Adipocyte (in vitro differentiated cells): ENCODE data around the gene CNGB1.
A peak's percentile ranks its signal among the peaks of the same experiment; 100 is the strongest.

Source experiments
- DNase-seq: peaks from one replicate; pipeline ENCODE4 v3.0.0-alpha.2; 2015; ENCODE audit warnings: low read depth
- H3K27me3 ChIP-seq: replicated peaks from 2 replicates; pipeline ENCODE4 v1.7.0; 2013; ENCODE audit warnings: mild to moderate bottlenecking, low read length, moderate library complexity; ENCODE audit not compliant: control insufficient read depth, insufficient read depth
- H3K36me3 ChIP-seq: 2 replicates; pipeline ENCODE4 v1.7.0; 2013; ENCODE audit warnings: low read length, mild to moderate bottlenecking, moderate library complexity; ENCODE audit not compliant: control insufficient read depth, insufficient read depth, severe bottlenecking
- H3K4me1 ChIP-seq: 2 replicates; pipeline ENCODE4 v1.7.0; 2013; ENCODE audit warnings: mild to moderate bottlenecking, low read length, moderate library complexity; ENCODE audit not compliant: control insufficient read depth, insufficient read depth
- H3K4me3 ChIP-seq: 2 replicates; pipeline ENCODE4 v1.7.0; 2013; ENCODE audit warnings: mild to moderate bottlenecking, low read length, moderate library complexity
- H3K9ac ChIP-seq: 2 replicates; pipeline ENCODE4 v1.7.0; 2013; ENCODE audit warnings: mild to moderate bottlenecking, low read length, moderate library complexity
- H3K9me3 ChIP-seq: 2 replicates; pipeline ENCODE4 v1.7.0; 2013; ENCODE audit warnings: mild to moderate bottlenecking, low read length, moderate library complexity; ENCODE audit not compliant: control insufficient read depth

CNGB1 gene

DNA sequence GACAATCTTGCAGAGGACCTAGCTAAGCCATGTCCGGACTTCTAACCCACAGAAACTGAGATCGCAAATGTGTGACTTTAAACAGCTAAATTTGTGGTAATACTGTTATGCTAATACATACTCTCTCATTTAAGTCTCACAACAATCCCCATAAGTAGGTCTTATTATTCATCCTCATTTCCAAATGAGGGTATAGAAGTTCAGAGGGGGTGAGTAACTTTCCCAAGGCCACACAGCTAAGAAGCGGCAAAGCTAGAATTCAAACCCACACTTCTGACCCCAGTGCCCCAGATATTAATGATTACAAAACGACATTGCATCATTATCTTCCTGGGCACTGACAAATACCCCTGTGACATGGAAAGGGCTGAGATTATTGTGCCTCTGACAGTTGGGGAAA, 81.4 kb downstream of the CNGB1 start:
- Histone ChIP-seq H3K27me3 (peaks cover 24% of the 10 kb centered on the region), H3K9ac (peak overlapping the region; percentile 31), H3K4me3 (peak overlapping the region; percentile 3), H3K4me1 (peaks cover 25% of the 10 kb centered on the region), H3K9me3 (no peaks in the 10 kb centered on the region), H3K36me3 (no peaks in the 10 kb centered on the region)
- no peak for DNase-seq

DNA sequence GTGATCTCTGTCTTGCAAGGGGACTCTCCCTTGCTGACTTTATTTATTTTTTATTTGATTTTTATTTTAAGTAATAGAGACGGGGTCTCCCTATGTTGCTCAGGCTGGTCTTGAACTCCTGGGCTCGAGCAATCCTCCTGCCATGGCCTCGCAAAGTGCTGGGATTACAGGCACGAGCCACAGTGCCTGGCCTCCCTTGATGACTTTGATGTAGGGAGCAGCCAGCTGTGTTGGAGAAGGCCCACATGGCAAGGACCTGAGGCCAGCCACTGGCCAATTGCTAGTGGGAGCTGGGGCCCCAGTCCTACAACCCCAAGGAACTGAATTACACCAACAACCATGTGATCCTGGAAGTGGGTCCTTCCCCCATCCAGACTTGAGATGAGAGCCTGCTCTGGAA, 81.8 kb downstream of the CNGB1 start:
- peaks cover 28% of the 10 kb centered on the region for H3K27me3 ChIP-seq
- no peak overlapping the region for H3K4me3 ChIP-seq
- no peak for DNase-seq
- H3K9me3 ChIP-seq = no peaks in the 10 kb centered on the region
- no peaks in the 10 kb centered on the region for H3K36me3 ChIP-seq
- H3K9ac ChIP-seq = no peak overlapping the region
- H3K4me1 ChIP-seq = peaks cover 23% of the 10 kb centered on the region

DNA sequence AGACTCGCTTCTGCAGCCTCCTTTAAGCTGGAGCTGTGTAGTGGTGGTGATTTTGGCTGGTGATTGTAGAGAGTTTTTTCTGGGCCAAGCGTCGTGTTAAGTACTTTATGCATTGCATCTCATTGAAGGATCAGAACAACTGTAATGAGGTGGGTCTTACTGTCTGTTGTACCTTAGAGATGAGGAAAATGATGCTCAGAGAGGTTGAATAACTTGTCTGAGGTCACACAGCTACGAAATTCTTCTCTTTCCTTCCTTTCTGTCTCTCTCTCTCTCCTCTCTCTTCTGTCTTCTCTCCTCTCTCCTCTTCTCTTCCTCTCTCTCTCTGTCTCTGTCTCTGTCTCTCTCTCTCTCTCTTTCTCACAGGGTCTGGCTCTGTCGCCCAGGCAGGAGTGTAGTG, 82.8 kb downstream of the CNGB1 start:
- no peak for DNase-seq
- Histone ChIP-seq H3K9me3 (no peaks in the 10 kb centered on the region), H3K9ac (no peak overlapping the region), H3K4me3 (no peak overlapping the region), H3K4me1 (peaks cover 15% of the 10 kb centered on the region), H3K36me3 (no peaks in the 10 kb centered on the region), H3K27me3 (peaks cover 37% of the 10 kb centered on the region)

DNA sequence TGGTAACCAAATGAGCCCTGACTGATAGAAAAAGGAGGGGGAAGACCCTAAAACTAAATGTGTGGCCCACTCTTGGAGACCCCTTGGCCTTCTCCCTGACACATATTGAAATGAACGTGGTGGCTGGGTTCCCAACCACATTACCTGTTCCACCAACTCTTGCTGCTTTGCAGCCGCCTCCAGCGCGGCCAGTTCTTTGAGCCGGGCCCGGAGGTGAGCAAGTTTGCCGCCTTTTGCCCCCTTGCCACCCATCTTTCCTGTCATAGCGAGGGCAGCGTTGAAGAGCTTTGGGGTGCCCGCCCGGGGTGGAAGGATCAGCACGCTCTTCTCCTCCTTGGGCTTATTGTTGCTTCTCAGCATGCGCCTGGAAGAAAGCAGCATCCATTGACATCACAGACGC, 83.2 kb downstream of the CNGB1 start:
- H3K4me3 ChIP-seq = no peak overlapping the region
- H3K27me3 ChIP-seq = peaks cover 41% of the 10 kb centered on the region
- peaks cover 15% of the 10 kb centered on the region for H3K4me1 ChIP-seq
- DNase-seq = no peak
- H3K9me3 ChIP-seq = no peaks in the 10 kb centered on the region
- H3K9ac ChIP-seq = no peak overlapping the region
- no peaks in the 10 kb centered on the region for H3K36me3 ChIP-seq

DNA sequence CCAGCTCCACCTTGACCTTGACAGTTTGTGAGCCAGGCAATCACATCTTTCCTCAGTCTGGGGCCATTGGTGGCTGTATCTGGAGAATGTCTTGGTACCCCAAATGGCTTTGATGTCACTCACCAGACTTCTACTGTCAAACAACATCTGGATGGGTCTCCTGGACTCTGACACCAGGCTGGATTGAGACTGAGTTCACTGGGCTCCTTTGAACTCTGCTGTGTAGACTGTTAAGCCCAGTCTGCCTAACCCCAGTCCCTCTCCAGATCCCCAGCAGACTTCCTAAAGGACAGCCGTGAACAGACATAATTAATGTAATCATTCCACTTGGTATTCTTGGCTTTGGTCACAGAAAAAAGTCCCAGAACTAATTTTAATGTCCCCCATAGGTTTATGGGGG, 84.5 kb downstream of the CNGB1 start:
- Histone ChIP-seq H3K4me3 (no peak overlapping the region), H3K4me1 (peaks cover 15% of the 10 kb centered on the region), H3K9ac (no peak overlapping the region), H3K9me3 (no peaks in the 10 kb centered on the region), H3K36me3 (no peaks in the 10 kb centered on the region), H3K27me3 (peaks cover 51% of the 10 kb centered on the region)
- DNase-seq = no peak

DNA sequence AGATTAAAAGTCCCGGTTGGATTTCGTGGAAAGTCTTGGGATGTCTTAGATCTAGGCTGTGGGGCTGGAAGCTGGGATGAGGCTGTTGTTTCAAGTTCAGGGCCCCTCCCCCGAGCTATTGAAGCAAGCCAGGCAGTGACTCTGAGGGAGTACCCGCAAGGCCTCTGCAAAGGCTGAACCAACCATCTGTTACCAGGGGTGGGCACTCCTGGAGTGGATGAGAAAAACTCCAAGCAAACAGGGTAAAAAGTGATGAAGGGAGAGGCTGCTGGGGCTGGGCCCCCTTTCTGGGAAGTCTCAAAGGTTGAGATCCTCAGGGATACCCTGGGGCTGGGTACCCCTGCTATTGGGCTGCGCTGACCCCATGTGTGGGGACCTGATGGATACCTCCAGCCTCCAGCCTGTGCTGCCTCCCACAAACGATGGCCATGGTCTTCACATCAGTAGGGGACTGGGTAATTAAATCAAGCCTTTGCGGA, 86.2 kb downstream of the CNGB1 start:
- H3K4me1 ChIP-seq = peaks cover 4% of the 10 kb centered on the region
- no peak for DNase-seq
- H3K4me3 ChIP-seq = no peak overlapping the region
- H3K27me3 ChIP-seq = peaks cover 59% of the 10 kb centered on the region
- no peaks in the 10 kb centered on the region for H3K9me3 ChIP-seq
- H3K9ac ChIP-seq = no peak overlapping the region
- H3K36me3 ChIP-seq = no peaks in the 10 kb centered on the region

DNA sequence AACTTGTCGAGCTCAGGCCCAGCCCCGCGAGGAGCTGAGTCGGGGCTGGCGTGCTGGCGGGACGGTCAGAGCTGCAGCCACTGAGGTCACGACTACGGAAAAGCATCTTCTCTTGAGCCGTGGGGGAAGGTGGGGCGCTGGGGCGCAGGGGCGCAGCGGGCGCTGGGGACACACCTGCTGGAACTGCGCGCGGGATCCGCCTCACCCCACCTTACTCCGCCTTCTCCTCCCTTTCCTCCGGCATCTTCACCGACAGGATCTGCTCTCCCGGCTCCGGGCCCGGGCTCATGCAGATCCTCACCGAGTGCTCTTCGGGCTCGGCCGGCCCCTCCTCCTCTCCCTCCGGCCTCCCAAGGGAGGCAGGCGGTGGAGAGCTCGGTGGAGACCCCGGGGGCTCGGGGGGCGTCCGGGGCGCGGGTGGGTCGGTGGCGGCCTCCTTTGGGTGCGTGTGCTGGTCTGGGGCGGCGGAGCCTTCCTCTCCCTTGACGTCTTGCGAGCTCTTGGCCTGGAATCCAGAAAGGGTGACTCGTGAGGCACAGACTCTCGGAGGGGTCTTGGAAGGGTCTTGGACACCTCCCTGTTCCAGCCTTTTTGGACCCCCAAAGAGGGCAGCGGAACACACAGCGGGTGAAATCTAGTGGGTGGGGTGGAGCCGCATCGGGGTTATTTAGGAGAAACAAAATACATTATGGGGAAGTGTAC, 86.8 kb downstream of the CNGB1 start:
- peaks cover 63% of the 10 kb centered on the region for H3K27me3 ChIP-seq
- no peaks in the 10 kb centered on the region for H3K36me3 ChIP-seq
- no peak overlapping the region for H3K9ac ChIP-seq
- H3K4me1 ChIP-seq = no peaks in the 10 kb centered on the region
- no peaks in the 10 kb centered on the region for H3K9me3 ChIP-seq
- DNase-seq = no peak
- no peak overlapping the region for H3K4me3 ChIP-seq

DNA sequence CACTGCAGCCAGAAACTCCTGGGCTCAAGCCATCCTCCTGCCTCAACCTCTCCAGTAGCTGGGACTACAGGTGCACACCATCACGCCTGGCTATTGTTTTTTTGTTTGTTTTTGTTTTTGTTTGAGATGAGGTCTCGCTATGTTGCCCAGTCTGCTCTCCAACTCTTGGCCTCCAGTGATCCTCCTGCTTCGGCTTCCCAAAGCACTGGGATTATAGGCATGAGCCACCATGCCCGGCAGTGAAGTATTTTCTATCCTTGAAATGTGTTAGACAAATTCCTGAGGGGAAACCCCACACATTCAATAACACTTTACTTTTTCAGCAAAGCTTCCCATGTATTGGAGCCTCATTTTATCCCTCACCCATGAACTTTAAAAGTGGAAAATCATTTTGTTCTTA, 87.4 kb downstream of the CNGB1 start:
- Histone ChIP-seq H3K4me1 (no peaks in the 10 kb centered on the region), H3K9me3 (no peaks in the 10 kb centered on the region), H3K9ac (no peak overlapping the region), H3K4me3 (no peak overlapping the region), H3K27me3 (peaks cover 69% of the 10 kb centered on the region), H3K36me3 (no peaks in the 10 kb centered on the region)
- DNase-seq = no peak

DNA sequence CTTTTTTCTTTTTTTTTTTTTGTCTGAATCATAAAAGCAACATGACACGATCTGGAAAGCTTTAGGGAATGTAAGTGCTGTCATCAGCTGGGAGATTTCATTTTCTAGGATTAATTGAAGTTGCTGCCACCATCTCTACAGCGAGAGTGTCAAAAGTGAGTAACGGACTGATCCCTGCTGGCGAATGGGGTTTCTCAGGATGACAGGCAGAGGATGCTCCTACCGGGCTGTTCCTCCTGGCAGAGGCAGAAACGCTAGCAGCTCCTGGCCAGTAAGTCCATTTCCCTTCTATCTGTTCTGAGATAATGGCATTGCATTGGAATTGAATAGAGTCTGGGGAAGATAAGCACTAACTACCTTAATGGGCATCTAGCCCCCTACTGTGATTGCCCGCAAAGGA, 88.1 kb downstream of the CNGB1 start:
- Histone ChIP-seq H3K9me3 (no peaks in the 10 kb centered on the region), H3K4me1 (no peaks in the 10 kb centered on the region), H3K4me3 (no peak overlapping the region), H3K36me3 (no peaks in the 10 kb centered on the region), H3K27me3 (peaks cover 73% of the 10 kb centered on the region), H3K9ac (no peak overlapping the region)
- DNase-seq = peak; percentile 14

DNA sequence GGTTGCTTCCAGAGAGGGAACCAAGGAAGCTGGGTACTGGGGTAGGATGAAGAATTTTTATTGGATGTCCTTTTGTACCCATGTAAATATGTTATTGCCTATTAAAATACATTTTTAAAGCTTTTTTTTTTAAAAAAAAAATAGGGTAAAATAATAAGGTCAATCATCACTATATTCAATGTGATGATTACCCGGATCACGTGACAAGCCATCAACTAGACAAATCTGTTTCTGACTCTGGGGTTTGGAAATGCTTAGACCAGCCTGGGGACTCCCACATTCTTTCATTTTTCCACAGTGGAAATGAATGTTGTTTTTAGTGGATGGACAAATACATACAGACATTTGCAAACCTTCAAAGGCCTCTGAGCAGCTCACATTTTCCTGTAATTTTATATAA, 88.7 kb downstream of the CNGB1 start:
- H3K9ac ChIP-seq = no peak overlapping the region
- H3K9me3 ChIP-seq = no peaks in the 10 kb centered on the region
- no peak for DNase-seq
- no peaks in the 10 kb centered on the region for H3K4me1 ChIP-seq
- H3K27me3 ChIP-seq = peaks cover 67% of the 10 kb centered on the region
- H3K4me3 ChIP-seq = no peak overlapping the region
- no peaks in the 10 kb centered on the region for H3K36me3 ChIP-seq

DNA sequence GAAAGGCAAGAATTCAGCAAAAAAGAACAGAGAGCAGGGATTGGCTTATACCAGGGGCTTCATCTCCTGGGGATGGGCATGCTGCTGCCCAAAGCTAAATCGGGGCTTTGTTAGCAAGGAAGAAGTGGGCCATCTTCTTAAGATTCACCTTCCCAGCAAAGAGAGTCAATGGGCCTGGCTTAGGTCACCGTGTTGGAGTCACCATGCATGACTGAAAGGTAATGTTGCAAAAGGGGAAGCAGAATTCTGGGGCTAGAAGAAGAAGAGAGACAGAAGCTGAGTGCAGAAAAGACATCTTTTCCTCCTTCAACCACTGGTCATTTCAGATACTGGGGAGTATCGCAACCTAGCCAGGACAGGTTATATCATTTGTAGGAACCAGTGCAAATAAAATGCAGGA, 92.3 kb downstream of the CNGB1 start:
- no peak overlapping the region for H3K4me3 ChIP-seq
- no peak for DNase-seq
- peaks cover 44% of the 10 kb centered on the region for H3K27me3 ChIP-seq
- no peaks in the 10 kb centered on the region for H3K4me1 ChIP-seq
- no peaks in the 10 kb centered on the region for H3K36me3 ChIP-seq
- no peaks in the 10 kb centered on the region for H3K9me3 ChIP-seq
- no peak overlapping the region for H3K9ac ChIP-seq

DNA sequence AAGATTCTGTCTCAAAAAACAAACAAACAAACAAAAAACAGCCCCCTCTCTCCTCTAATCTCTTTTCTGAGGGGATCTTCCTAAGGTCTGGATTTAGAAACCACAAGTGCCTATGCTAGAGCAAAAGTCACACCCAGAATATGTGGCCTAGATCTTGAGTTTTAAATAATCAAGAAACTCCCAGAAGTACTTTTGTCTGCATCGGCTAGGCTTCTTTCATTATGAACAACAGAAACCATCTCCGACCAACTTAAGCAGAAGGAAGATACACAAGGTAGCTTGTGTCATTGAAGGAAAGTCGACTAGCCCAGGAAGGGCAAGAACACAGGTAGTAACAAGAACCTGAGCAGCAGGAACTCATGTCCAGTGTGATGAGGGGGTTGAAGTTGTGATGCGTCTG, 94.7 kb downstream of the CNGB1 start:
- H3K9me3 ChIP-seq = no peaks in the 10 kb centered on the region
- peaks cover 9% of the 10 kb centered on the region for H3K4me1 ChIP-seq
- no peaks in the 10 kb centered on the region for H3K36me3 ChIP-seq
- H3K4me3 ChIP-seq = no peak overlapping the region
- H3K9ac ChIP-seq = no peak overlapping the region
- no peak for DNase-seq
- peaks cover 25% of the 10 kb centered on the region for H3K27me3 ChIP-seq
